NCI-H2107 (cell line): ENCODE measurements around the gene PHF12.
A peak's percentile ranks its signal among the peaks of the same experiment; 100 is the strongest.
"Not testable (repeated sequence)": the region's sequence is repeated elsewhere in the genome, so short reads cannot be mapped to it uniquely, and the experiment has no call there.

ENCODE experiments used
- DNase-seq: peaks from one replicate; lab custom pipeline; 2025; lab: John Stamatoyannopoulos, UW

The PHF12 gene

DNA sequence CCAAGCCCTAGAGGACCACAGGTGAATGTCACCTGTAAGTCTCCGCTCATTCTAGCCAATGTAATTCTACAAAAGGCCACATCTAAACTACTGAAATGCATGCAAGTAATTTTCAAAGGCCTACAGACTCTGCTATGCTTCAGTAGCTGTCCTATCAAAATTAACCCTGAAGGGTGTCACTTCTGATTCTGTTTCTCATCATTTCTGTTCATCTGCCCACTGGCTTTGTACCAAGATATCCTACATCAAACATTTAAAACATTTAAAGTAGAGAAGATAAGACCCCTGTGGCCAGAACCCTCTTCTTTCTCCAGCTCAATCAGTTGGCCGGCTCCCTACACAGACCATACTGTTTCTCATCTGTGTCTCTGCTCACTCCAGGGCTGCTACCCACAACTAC is 21.5 kb downstream of the PHF12 start:
- DNase-seq, result no peak

DNA sequence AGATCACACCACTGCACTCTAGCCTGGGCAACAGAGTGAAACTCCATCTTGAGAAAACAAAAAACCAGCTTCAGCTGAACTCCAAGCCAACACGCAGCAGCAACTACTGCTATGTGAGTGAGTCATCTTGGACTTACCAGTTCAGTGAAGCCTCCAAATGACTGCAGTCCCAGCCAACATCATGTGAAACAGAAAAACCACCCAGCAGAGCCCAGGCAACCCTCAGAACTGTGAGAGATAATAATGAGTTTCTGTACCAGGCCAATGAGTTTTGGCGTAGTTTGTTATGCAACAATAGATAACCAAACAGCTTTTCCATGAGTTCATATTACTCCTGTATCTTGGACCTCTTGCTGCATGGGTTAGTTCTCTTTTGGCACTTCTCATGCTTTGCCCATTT is 23.3 kb downstream of the PHF12 start:
- no peak for DNase-seq

DNA sequence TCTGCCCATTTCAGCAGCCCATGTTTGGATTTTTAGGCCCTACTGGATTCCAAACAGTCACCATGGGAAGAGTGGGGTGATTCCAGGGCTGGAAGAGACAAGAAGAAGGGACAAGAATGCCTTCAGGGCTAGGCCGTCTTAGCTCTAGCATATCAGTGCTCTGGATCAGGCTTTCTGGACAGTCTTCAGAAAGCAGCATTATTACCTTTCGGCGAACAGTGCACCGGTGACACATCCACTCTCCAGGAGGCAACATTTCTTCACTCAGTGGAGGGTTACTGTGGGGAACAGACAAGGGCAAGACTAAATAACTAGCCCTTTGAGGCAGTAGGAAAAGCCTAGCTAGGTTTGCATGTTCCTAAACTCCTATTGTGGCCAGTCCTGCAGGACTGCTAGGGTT is 24.5 kb downstream of the PHF12 start:
- no peak for DNase-seq

GRCh38 chr17:28926366-28926765 is 25.0 kb downstream of the PHF12 start:
- DNase-seq, result no peak

DNA sequence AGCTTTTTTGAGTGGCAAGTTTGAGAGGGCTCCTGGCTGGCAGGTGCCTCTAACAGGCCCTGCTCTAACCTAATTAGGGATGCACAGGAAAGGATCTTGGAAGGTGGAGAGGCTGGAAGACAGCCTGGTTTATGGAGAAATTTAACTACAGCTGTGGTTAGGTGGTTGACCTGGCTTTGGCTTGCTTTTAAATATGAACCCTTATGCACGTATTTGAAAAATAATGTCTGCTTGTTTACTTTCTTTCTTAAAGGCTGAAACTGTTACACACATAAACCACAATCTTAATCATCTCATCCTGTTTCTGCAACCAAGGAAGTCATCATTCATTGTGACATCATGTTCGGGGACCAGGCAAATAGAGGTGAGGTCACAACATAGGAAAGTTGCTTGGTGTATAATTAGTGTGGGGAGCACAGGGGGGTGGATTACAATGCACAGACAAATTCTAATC is 25.4 kb downstream of the PHF12 start:
- DNase-seq, result peak; percentile 23

GRCh38 chr17:28920201-28920600 is 31.1 kb downstream of the PHF12 start:
- no peak for DNase-seq

DNA sequence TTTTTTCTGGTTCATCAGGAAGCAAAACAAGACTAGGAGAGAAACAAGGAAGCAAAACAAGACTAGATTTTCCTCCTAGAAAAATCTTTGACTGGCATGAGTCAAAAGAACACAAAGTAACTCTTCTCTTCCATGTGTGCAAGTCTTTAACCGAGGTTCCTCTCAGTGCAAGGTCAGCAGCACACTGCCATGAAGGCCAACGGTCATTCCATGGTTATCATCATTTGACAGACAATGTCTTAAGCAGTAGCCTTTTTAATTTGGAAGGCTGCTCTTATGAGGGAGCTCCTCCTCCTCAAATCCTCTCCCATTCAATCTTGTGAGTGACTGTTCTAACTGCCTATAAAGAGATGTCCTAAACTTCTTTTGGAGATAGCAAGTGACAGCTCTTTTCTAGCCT is 33.0 kb downstream of the PHF12 start:
- no peak for DNase-seq

DNA sequence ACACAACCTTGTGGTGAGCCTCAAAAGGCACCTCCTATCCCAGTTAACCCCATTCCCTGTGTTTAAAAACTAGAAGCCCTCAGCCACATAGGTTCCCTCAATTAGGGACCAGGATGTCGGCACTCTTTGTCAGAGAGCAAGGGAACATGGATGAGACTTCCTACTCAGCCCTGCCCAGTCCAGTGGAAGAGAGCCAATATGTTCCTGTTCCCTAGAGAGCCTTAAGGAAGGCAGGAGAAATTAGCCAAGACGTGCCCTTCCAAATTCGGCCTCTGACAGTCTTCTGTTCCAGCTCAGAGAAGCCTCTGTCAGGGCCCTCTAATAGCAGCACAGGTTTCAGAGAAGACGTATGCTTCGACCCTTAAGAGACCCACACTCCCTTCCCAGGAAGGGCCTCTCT is 33.9 kb downstream of the PHF12 start:
- DNase-seq, result no peak

GRCh38 chr17:28917029-28917428 is 34.3 kb downstream of the PHF12 start:
- DNase-seq, result no peak

DNA sequence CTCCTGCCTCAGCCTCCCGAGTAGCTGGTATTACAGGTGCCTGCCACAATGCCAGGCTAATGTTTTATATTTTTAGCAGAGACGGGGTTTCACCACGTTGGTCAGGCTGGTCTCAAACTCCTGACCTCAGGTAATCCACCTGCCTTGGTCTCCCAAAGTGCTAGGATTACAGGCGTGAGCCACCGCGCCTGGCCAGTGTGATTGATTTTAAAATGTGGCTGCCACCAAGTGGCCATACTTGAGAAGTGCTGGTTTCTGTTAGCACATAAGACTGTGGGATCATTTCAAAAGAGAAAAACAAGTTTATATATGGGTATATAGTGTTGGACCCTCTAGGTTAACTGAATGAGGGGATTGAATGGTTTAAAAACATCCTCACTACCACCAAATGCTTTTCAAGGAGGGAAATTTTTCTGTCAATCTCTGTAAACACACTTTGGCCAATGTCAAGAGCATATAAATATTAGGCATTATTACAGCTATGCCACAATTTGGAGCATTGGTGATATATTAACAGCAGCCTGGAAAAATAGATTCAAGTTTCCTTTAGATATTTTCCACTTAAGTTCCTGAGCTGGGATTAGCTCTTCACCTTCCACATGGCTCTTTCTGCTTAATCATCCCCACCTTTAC is 34.9 kb downstream of the PHF12 start:
- no peak for DNase-seq

GRCh38 chr17:28912938-28913333 is 38.4 kb downstream of the PHF12 start:
- DNase-seq, result no peak

- no peak for DNase-seq
Measured at GRCh38 chr17:28912281-28912937, 38.9 kb downstream of the PHF12 start.

DNA sequence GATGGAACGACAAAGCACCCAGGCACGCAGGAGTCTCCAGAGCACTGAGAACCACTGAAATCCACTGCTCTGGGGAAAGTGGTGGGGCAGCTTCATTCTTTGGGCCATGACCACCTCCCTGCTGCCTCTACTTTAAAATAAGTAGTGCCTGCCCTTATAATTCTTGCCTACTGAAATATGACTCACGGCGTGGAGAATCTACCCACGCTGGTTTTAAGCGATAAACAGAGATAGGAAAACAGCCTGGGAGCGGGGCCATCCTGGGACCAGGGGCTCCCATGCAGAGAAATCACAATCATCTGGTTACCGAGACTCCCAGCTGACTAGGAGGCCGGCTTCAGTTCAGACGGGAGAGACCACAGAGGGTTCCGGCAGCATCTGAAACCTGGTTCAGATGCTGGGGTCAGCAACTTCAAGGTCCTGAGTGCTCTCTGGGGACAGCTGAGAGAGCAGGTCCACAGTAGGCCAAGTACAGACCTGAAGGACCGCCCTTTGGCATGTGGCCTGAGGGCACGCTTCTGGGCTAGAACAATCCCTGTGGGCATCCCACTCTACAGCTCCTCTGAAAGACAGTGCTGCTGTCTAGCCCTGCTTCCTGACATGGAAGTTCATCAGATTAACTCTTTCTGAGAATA is 39.8 kb downstream of the PHF12 start:
- DNase-seq, result no peak

DNA sequence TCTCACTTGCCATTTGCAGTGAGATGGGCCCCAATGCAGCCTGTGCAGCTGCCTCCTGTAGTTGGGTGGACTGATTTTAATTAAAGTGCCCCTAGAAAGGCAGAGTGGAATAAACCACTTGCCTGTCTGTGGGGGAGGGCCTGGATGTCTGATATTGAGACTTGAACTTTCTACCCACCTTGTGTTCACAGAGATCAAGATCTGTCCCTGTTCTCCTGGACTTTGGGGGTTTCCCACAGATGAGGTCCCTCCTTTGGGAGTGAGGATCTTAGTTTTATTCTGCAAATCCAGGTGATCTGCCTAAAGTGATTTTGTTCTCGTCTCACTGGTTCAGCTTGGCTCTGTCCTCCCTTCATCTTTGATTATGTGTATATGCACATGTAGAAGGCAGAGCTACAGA is 40.8 kb downstream of the PHF12 start:
- no peak for DNase-seq

GRCh38 chr17:28908640-28909167 is 42.6 kb downstream of the PHF12 start:
- DNase-seq, result no peak

DNA sequence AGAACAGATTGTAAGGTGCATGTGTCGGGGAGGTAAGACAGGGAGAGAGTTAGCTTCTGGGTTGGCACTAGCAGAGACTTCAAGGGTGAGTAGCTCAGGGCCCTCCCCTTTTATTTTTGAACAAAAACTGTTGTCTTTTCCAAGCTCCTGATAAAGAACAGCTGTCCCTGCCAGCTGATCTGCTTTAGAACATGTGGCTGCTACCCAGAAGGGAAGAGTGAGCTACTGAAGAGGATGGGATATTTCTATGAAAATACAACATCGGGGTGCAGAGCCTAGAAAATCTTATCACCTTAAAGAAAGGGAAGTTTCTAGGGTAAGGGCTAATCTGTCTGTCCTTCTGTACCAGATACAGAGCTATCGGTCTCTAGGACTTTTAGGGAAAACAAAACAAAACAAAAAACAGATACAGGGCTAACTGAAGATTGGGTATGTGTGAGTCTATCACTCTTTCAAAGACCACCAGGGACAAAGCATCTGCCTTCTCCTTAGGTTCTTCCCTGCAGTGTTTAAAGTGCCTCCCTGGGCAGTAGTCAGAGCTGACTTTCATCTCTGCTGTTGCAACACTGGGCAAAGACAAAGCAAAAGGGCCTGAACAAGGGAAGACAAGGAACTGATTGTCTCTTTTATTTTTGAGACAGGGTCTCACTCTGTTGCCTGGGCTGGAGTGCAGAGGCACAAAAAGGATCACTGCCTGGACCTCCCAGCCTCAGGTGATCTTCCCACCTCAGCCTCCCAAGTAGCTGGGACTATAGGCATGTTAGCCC is 43.4 kb downstream of the PHF12 start:
- DNase-seq, result no peak

DNA sequence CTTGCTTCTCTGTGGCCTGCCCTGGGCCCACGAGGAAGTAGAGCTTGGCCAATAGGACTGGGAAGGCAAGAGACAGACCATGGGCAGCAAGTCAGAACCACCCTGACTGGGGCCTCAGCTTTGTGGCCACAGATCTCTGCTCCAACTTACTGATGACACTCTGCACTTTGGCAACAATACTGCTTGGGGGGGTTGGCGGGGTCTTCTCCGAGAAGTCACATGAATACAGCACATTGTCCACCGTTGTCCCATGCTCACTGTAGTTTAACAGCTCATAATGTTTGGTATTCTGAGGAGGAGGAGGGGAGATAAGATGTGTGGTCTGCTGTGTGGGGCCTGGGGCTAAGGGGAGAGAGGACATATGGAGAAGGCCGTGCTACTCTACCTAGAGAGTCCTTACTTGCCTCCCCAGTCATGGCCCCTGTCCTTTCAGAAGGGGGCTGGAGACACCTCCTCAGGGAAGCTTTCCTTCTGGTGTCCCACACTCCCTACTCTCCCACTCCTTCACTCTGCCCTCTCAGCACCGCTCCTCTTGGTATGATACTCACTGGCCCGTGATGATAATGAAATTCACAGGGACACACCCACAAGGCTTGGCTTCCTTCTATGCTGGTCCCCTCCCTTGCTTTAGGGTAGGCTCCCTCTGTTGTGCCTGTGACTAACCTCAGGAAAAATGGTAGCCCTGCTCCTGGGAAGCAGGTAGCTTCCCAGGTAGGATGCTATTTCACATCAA is 44.4 kb downstream of the PHF12 start:
- no peak for DNase-seq

- no peak for DNase-seq
Measured at GRCh38 chr17:28906276-28906675, 45.0 kb downstream of the PHF12 start.

DNA sequence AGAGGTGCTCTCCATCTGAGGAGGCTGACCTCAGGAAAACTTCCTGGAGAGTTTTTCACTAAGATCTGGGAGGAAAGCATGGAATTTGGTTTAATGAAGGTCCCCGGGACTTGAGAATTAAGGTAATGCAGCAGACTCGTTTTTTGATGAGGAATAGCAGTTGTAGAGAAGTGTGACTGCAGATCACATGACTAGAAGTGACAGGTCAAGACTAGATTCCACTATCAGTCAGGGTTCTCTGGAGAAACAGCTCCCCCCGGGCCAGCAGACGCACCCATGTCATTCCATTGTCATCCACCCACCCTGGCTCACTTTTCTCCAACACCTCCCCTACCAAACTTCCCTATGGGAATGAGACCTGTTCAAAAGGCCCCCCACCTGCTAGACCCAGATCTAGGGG is 46.5 kb downstream of the PHF12 start:
- no peak for DNase-seq

- not testable (repeated sequence) for DNase-seq
Measured at GRCh38 chr17:28903546-28903841, 47.8 kb downstream of the PHF12 start.

GRCh38 chr17:28902819-28903545 is 48.3 kb downstream of the PHF12 start, which contains the start of gene DHRS13:
Gene DHRS13, minus strand, starts transcription at chr17:28903079. Its CDS starts 135 bp downstream, at chr17:28902944.
- DNase-seq, result peak; percentile 93
